ACHN (cell line): ENCODE measurements around the gene PLXNC1.

Experiments
- DNase-seq: peaks from one replicate; pipeline ENCODE4 v3.0.0-alpha.2; 2015
- in situ Hi-C: cut with HindIII; loops from 2 replicates; pipeline ENCODE4 v1.10.0; 2017; ENCODE audit warnings: low sequenced_read_pairs, low pct_ligation_motif_present, low pct_unique_long_range_greater_than_20kb

PLXNC1 gene

DNA sequence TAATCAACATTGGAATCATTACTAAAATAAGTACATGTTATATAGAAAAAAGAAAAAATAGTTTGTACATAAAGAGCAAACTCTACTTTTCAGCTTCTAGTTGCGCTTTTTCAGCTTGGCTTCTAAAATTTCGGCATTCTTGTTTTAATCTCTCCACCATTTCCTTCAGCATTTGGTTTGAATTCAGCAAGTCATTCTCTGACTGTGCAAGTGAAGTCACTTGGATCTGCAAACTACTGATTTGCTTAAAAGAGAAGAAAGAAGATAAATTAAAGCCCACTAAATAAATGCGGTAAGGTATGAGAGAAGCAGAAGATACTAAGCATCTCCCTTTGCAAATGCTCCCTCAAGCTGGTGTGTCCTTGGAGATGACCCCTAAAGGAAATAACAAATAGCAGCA is 185.0 kb downstream of the PLXNC1 start:
- no peak for DNase-seq
- in situ Hi-C loops, result no loop called here

- DNase-seq, result no peak
- in situ Hi-C loops, result no loop called here
Measured at GRCh38 chr12:94336211-94336925, 188.0 kb downstream of the PLXNC1 start.

- DNase-seq, result no peak
- in situ Hi-C loops, result no loop called here
Measured at GRCh38 chr12:94338006-94338794, 189.8 kb downstream of the PLXNC1 start.

DNA sequence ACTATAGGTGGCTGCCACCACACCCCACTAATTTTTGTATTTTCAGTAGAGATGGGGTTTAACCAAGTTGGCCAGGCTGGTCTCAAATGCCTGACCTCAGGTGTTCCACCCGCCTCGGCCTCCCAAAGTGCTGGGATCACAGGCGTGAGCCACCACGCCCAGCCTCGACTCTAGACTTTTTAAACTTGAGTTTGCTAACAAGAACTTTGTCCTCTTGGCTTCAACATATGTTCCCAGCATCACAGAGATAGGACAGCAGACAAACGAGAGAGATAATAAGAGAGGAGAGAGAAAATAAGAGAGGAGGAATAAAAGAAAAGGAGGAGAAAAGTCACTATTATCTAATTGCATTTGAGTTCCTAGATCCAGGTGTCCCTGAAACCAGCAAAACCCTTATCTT is 192.2 kb downstream of the PLXNC1 start:
- no peak for DNase-seq
- in situ Hi-C loops, result no loop called here

DNA sequence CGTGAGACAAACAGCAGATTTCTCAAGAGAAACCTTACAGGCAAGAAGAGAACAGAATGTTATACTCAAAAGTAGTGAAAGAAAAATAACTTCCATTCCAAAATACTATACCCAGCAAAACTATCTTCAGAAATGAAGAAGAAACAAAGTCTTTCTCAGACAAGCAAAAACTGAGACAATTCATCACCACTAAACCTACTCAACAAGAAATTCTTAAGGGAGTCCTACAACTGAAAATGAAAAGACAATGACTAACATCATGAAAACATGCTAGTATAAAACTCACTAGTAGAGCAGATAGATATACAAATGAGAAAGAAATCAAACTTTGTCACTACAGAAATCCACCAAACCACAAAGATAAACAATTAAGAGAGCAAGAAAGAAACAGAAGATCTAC is 204.8 kb downstream of the PLXNC1 start:
- DNase-seq, result no peak
- in situ Hi-C loops, result no loop called here
